Glutamatergic neuron (in vitro differentiated cells): ENCODE measurements around the gene PPFIA3. TPM values are rescaled to one million over a fixed set of nuclear protein-coding genes. Genes with fewer than 3 reads are reported as not detected.

ENCODE experiments used
- DNase-seq: peaks from one replicate; pipeline ENCODE4 v3.0.0; 2022
- H3K27ac Mint-ChIP-seq: one replicate; pipeline ENCODE4 v1.8.0; 2020; ENCODE audit warnings: mild to moderate bottlenecking, mixed read lengths, inconsistent platforms; ENCODE audit not compliant: unreplicated experiment
- H3K27me3 Mint-ChIP-seq: one replicate; pipeline ENCODE4 v1.8.0; 2020; ENCODE audit warnings: mild to moderate bottlenecking, moderate library complexity, mixed read lengths, inconsistent platforms; ENCODE audit not compliant: unreplicated experiment
- H3K36me3 Mint-ChIP-seq: one replicate; pipeline ENCODE4 v1.8.0; 2020; ENCODE audit warnings: mild to moderate bottlenecking, mixed read lengths, inconsistent platforms; ENCODE audit not compliant: unreplicated experiment
- H3K4me1 Mint-ChIP-seq: one replicate; pipeline ENCODE4 v1.8.0; 2020; ENCODE audit warnings: mild to moderate bottlenecking, low read depth, mixed read lengths, inconsistent platforms; ENCODE audit not compliant: unreplicated experiment
- H3K4me3 Mint-ChIP-seq: one replicate; pipeline ENCODE4 v1.8.0; 2020; ENCODE audit warnings: mild to moderate bottlenecking, mixed read lengths, inconsistent platforms; ENCODE audit not compliant: unreplicated experiment
- H3K9me3 Mint-ChIP-seq: one replicate; pipeline ENCODE4 v1.8.0; 2020; ENCODE audit warnings: mild to moderate bottlenecking, moderate library complexity, mixed read lengths, inconsistent platforms; ENCODE audit not compliant: unreplicated experiment
- total RNA-seq: library from RNA; stranded (reverse); fragmentation: NEBNext Ultra II Directional; extraction: Animal tissue kit (Norgen Biotek cat#: 25700); gene quantifications from one replicate; pipeline ENCODE4 v1.2.1, GENCODE V29; 2021; ENCODE audit not compliant: unreplicated experiment
- TF ChIP-seq, protein P1 (sequence below): fragments of 200-600 bp; sonication (generic); IDR thresholded peaks from one replicate; pipeline ENCODE4 v1.5.0; 2021; ENCODE audit not compliant: partially characterized antibody, unreplicated experiment

The PPFIA3 gene
- total RNA-seq, 1 donor from 2014 or later = 104 TPM

DNA sequence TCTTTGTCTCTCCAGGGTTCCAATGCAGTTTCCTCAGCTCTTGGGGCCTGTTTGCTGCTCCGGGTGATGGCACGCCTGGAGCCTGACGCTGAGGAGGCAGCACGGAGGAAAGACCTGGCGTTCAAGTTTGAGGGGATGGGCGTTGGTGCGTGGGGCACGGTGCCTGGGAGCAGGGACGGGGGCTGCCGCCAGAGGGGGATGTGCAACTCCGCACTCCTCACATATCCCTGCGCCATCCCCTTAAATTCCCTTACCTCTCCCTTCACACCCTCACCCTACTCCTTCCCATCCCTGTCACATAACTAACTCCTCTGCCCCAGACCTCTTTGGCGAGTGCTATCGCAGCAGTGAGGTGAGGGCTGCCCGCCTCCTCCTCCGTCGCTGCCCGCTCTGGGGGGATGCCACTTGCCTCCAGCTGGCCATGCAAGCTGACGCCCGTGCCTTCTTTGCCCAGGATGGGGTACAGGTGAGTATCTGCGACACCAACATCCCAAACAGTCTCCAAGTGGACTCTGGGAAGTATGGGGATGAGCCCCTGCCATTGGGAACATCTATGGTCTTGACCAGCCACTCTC is 69.4 kb downstream of the PPFIA3 start:
- Mint-ChIP-seq H3K9me3 (no peaks in the 10 kb centered on the region), H3K4me1 (no peaks in the 10 kb centered on the region), H3K27me3 (peaks cover 6% of the 10 kb centered on the region), H3K36me3 (peaks cover 34% of the 10 kb centered on the region), H3K4me3 (no peak overlapping the region), H3K27ac (no peak overlapping the region)
- DNase-seq = no peak
- TF ChIP-seq, protein P1, sequence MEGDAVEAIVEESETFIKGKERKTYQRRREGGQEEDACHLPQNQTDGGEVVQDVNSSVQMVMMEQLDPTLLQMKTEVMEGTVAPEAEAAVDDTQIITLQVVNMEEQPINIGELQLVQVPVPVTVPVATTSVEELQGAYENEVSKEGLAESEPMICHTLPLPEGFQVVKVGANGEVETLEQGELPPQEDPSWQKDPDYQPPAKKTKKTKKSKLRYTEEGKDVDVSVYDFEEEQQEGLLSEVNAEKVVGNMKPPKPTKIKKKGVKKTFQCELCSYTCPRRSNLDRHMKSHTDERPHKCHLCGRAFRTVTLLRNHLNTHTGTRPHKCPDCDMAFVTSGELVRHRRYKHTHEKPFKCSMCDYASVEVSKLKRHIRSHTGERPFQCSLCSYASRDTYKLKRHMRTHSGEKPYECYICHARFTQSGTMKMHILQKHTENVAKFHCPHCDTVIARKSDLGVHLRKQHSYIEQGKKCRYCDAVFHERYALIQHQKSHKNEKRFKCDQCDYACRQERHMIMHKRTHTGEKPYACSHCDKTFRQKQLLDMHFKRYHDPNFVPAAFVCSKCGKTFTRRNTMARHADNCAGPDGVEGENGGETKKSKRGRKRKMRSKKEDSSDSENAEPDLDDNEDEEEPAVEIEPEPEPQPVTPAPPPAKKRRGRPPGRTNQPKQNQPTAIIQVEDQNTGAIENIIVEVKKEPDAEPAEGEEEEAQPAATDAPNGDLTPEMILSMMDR = no peak

DNA sequence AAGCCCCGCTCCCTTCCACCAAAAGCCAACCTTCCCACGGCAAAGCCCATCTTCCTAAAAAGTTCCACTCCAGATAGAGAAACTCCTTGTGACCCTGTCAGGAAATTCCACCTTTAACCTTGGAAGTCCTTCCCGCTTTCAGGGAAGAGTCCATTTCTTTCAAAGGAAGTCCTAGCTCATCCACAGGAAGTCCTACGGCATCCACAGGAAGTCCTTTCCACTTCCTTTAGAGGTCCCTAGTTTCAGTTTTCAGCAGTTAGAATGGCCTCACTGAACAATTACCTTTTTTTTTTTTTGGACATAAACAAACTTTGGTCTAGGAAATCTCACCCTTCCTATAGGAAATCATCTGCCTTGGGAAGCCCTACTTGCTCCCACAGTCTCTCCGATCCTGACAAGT is 69.9 kb downstream of the PPFIA3 start:
- TF ChIP-seq, protein P1 = no peak
- no peak overlapping the region for H3K27ac Mint-ChIP-seq
- H3K36me3 Mint-ChIP-seq = peaks cover 33% of the 10 kb centered on the region
- no peak for DNase-seq
- no peaks in the 10 kb centered on the region for H3K4me1 Mint-ChIP-seq
- H3K27me3 Mint-ChIP-seq = peaks cover 5% of the 10 kb centered on the region
- H3K4me3 Mint-ChIP-seq = no peak overlapping the region
- no peaks in the 10 kb centered on the region for H3K9me3 Mint-ChIP-seq

DNA sequence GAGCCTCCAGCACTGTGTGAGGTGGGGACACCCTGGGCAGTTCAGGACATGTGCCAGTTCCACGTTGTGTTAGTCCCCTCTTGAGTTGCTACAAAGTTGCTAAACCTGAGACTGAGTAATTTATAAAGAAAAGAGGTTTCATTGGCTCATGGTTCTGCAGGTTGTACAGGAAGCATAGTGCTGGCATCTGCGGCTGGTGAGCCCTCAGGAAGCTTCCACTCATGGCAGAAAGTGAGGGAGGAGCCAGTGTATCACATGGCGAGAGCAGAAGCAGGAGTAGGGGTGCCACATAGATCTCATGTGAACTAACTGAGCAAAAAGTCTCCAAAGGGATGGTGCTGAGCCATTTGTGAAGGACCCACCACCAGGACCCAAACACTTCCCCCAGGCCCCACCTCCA is 71.4 kb downstream of the PPFIA3 start:
- DNase-seq = no peak
- no peaks in the 10 kb centered on the region for H3K4me1 Mint-ChIP-seq
- no peak overlapping the region for H3K4me3 Mint-ChIP-seq
- H3K27ac Mint-ChIP-seq = no peak overlapping the region
- TF ChIP-seq, protein P1 = no peak
- peaks cover 20% of the 10 kb centered on the region for H3K36me3 Mint-ChIP-seq
- peaks cover 6% of the 10 kb centered on the region for H3K27me3 Mint-ChIP-seq
- no peaks in the 10 kb centered on the region for H3K9me3 Mint-ChIP-seq

DNA sequence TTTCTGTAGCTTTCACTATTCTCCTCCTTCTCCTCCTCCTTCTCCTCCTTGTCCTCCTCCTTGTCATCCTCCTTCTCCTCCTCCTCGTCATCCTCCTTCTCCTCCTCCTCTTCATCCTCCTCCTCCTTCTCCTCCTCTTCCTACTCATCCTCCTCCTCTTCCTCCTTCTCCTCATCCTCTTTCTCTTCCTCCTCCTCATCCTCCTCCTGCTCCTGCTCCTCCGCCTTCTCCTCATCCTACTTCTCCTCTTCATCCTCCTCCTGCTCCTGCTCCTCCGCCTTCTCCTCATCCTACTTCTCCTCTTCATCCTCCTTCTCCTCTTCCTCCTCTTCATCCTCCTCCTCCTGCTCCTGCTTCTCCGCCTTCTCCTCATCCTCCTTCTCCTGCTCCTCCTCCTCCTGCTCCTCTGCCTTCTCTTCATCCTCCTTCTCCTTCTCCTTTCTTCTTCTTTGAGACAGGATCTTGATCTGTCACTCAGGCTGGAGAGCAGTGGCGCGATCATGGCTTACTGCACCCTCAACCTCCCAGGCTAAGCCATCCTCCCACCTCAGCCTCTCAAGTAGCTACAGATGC is 74.6 kb downstream of the PPFIA3 start:
- DNase-seq = no peak
- Mint-ChIP-seq H3K9me3 (peaks cover 2% of the 10 kb centered on the region), H3K27me3 (peaks cover 3% of the 10 kb centered on the region), H3K4me1 (no peaks in the 10 kb centered on the region), H3K36me3 (peaks cover 19% of the 10 kb centered on the region), H3K4me3 (no peak overlapping the region), H3K27ac (no peak overlapping the region)
- TF ChIP-seq, protein P1 = no peak

DNA sequence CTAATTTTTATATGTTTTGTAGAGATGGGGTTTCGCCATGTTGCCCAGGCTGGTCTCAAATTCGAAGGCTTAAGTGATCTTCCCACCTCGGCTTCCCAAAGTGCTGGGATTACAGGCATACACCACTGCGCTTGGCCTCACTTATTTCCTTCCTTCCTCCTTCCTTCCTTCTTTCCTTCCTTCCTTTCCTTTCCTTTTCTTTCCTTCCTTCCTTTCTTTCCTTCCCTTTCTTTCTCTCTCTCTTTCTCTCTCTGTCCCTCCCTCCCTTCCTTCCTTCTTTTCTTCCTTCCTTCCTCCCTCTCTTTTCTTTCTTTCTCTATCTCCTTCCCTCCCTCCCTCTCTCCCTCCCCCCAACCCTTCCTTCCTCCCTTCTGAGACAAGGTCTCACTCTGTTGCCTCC is 75.1 kb downstream of the PPFIA3 start:
- DNase-seq = no peak
- TF ChIP-seq, protein P1 = no peak
- Mint-ChIP-seq H3K27me3 (peaks cover 3% of the 10 kb centered on the region), H3K36me3 (peaks cover 14% of the 10 kb centered on the region), H3K4me1 (no peaks in the 10 kb centered on the region), H3K27ac (no peak overlapping the region), H3K9me3 (peaks cover 2% of the 10 kb centered on the region), H3K4me3 (no peak overlapping the region)
